Progenitor cell of endocrine pancreas (in vitro differentiated cells): ENCODE data around the gene OPN1MW3. TPM values are rescaled to one million over a fixed set of nuclear protein-coding genes. Genes with fewer than 3 reads are reported as not detected.

Source experiments
- DNase-seq: peaks from one replicate; pipeline ENCODE4 v3.0.0; 2021; ENCODE audit warnings: low spot score; ENCODE audit not compliant: unreplicated experiment
- H3K27ac Mint-ChIP-seq: 2 replicates; pipeline ENCODE4 v1.8.0; 2021; ENCODE audit warnings: mild to moderate bottlenecking, moderate library complexity, mixed read lengths
- H3K27me3 Mint-ChIP-seq: 2 replicates; pipeline ENCODE4 v1.8.0; 2021; ENCODE audit warnings: mixed read lengths
- H3K36me3 Mint-ChIP-seq: 2 replicates; pipeline ENCODE4 v1.8.0; 2022; ENCODE audit warnings: mixed read lengths; ENCODE audit not compliant: insufficient read depth
- H3K4me1 Mint-ChIP-seq: 2 replicates; pipeline ENCODE4 v1.8.0; 2021; ENCODE audit warnings: low read depth, mixed read lengths
- H3K4me3 Mint-ChIP-seq: 2 replicates; pipeline ENCODE4 v1.8.0; 2021; ENCODE audit warnings: low read depth, mild to moderate bottlenecking, moderate library complexity, mixed read lengths
- H3K9me3 Mint-ChIP-seq: 2 replicates; pipeline ENCODE4 v1.8.0; 2021; ENCODE audit warnings: low read depth, mixed read lengths
- total RNA-seq: library from RNA; stranded (reverse); gene quantifications from 2 replicates; pipeline ENCODE4 v1.2.1, GENCODE V29; 2021
- TF ChIP-seq, protein P1 (sequence below): fragments of 200-600 bp; sonication (generic); IDR thresholded peaks from one replicate; pipeline ENCODE4 v1.5.0; 2021; ENCODE audit warnings: antibody characterized with exemption, mild to moderate bottlenecking; ENCODE audit not compliant: unreplicated experiment

OPN1MW3 gene
- total RNA-seq, 1 donor from 2014 or later: not detected

DNA sequence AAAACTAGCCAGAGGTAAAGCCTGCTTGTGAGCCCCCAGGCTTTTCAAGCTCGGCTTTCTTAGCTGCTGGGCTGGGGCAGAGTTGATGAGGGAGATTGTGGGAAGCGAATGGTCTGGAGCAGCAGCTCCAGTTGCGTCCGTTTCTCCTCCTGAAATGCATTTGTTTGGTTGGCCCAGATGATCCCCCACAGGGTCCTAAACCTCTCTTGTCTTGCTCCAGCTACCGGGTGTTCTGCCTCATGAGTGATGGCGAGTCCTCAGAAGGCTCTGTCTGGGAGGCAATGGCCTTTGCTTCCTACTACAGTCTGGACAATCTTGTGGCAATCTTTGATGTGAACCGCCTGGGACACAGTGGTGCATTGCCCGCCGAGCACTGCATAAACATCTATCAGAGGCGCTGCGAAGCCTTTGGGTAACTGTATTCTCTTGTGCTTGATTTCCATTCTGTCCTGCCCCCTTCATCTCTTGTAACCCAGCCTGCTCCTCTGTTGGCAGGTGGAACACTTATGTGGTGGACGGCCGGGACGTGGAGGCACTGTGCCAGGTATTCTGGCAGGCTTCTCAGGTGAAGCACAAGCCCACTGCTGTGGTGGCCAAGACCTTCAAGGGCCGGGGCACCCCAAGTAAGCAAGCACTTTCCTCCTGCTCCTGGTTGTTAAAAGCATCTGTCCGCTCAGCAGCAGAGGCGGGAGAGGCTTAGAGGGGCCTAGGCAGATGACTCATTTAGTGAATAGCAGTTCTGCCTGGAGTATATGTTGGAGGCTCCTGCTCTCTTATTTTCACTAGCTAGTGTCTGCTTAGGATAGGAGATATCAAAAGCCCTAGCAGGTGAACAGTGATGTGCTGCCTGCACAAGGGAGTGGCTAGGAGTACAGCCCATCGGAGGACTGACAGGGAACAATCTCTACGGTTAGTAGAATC, 53.5 kb downstream of the OPN1MW3 start:
- peaks cover 11% of the 10 kb centered on the region for H3K9me3 Mint-ChIP-seq

DNA sequence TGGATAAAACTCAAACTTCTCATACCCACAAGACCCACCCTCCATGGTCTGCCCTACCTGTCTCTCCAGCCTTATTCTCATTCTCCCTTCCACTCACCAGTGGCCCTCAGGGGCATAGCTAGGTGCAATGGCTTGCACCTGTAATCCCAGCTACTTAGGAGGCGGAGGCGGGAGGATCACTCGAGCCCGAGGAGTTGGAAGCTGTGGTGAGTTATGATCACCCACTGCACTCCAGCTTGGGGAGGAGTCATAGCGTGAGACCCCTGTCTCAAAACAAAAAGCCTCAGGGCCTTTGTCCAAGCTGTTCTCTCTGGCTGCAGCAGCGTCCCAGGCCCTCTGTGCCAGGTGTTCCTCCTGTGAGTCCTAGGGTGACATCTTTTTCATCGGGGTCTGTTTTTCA, 54.7 kb downstream of the OPN1MW3 start:
- TF ChIP-seq, protein P1, sequence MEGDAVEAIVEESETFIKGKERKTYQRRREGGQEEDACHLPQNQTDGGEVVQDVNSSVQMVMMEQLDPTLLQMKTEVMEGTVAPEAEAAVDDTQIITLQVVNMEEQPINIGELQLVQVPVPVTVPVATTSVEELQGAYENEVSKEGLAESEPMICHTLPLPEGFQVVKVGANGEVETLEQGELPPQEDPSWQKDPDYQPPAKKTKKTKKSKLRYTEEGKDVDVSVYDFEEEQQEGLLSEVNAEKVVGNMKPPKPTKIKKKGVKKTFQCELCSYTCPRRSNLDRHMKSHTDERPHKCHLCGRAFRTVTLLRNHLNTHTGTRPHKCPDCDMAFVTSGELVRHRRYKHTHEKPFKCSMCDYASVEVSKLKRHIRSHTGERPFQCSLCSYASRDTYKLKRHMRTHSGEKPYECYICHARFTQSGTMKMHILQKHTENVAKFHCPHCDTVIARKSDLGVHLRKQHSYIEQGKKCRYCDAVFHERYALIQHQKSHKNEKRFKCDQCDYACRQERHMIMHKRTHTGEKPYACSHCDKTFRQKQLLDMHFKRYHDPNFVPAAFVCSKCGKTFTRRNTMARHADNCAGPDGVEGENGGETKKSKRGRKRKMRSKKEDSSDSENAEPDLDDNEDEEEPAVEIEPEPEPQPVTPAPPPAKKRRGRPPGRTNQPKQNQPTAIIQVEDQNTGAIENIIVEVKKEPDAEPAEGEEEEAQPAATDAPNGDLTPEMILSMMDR: no peak
- no peaks in the 10 kb centered on the region for H3K27me3 Mint-ChIP-seq

More for the DNA sequence above, 53.5 kb downstream of the OPN1MW3 start:
- Mint-ChIP-seq H3K36me3 (no peaks in the 10 kb centered on the region), H3K27me3 (no peaks in the 10 kb centered on the region), H3K4me1 (no peaks in the 10 kb centered on the region), H3K4me3 (no peak overlapping the region), H3K27ac (no peak overlapping the region)
- no peak for DNase-seq
- TF ChIP-seq, protein P1: no peak

DNA sequence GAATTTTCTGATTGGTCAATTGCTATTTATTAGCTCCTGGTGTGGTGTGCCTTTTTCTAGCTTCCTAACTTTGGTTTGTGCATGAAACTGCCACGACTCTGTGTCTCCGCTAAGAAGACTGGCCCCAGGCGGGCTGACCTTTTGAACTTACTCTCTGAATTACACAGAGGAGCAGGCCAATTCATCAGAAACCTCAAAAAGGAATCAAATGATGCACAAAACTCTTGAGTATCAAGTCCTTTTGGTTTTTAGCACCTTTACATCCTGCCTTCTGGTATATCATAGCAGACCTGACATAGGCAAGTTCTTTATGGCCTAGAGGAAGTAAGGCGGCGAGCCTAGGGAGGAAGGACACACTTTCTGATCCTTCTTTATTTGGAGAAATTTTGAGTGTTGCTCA, 55.8 kb downstream of the OPN1MW3 start:
- Mint-ChIP-seq H3K4me3 (no peak overlapping the region), H3K4me1 (no peaks in the 10 kb centered on the region), H3K27me3 (peaks cover 2% of the 10 kb centered on the region), H3K9me3 (peaks cover 13% of the 10 kb centered on the region), H3K36me3 (no peaks in the 10 kb centered on the region), H3K27ac (no peak overlapping the region)
- TF ChIP-seq, protein P1: no peak
- no peak for DNase-seq

More for the DNA sequence above, 54.7 kb downstream of the OPN1MW3 start:
- DNase-seq: no peak
- Mint-ChIP-seq H3K36me3 (no peaks in the 10 kb centered on the region), H3K4me3 (no peak overlapping the region), H3K27ac (no peak overlapping the region), H3K4me1 (no peaks in the 10 kb centered on the region), H3K9me3 (peaks cover 8% of the 10 kb centered on the region)

DNA sequence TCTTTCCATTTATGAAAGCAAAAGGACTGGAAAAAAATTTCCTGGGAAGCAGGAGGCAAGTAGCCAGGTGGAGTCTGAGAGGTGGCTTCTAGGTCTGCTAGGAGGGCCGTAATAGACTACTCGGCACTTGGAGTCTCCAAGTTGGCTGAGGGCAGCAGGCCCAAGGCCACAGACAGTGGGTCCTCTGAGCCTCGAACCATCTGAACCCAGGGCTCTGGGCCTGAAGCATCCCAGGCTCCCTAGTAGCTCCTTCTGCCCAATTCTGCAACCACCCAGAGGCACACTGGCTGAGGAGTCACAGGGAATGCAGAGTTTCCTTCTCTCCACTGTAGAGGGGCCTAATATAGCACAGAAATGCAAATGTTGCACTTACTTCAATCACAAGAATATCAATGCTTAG, 58.0 kb downstream of the OPN1MW3 start:
- DNase-seq: no peak
- H3K36me3 Mint-ChIP-seq: no peaks in the 10 kb centered on the region
- H3K9me3 Mint-ChIP-seq: peaks cover 19% of the 10 kb centered on the region
- H3K27ac Mint-ChIP-seq: no peak overlapping the region
- TF ChIP-seq, protein P1: no peak
- H3K4me1 Mint-ChIP-seq: no peaks in the 10 kb centered on the region
- H3K4me3 Mint-ChIP-seq: no peak overlapping the region
- peaks cover 7% of the 10 kb centered on the region for H3K27me3 Mint-ChIP-seq

DNA sequence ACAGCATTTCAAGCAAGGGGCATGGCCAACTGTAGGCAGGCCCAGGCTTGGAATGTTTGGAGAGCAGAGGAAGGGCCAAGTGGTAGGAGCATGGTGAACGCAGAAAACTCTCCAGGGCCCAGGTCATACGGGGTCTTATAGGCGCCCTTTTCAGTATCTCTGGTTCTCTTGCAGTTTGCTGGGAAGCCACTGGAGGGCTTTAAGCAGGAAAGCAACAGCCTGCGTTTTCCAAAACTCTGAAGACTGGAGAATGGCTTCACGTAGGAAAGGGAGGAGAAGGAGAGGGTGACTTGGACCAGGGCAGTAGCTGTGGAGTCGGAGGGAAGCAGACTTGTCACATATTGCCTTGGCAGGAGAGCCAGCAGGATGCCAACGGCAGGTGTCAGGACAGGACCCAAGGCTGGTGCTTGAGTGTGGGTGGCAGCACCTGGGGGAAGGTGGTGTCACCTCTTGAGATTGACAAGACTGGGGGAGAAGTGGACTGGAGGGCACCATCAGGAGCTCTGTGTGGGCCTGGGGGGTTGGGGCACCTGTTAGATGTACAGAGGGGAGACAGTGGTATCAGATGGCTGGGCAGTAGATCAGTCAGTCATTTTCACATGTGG, 60.1 kb downstream of the OPN1MW3 start:
- Mint-ChIP-seq H3K4me3 (no peak overlapping the region), H3K9me3 (peaks cover 14% of the 10 kb centered on the region), H3K27me3 (peaks cover 13% of the 10 kb centered on the region), H3K27ac (no peak overlapping the region), H3K36me3 (no peaks in the 10 kb centered on the region), H3K4me1 (no peaks in the 10 kb centered on the region)
- DNase-seq: no peak
- TF ChIP-seq, protein P1: peak; percentile 54
